Esophagus muscularis mucosa (tissue), 3 donors: ENCODE data around the gene GORASP2.

Source experiments
- POLR2AphosphoS5 ChIP-seq, 2 donors: sonication (generic); formaldehyde crosslinking; IDR thresholded peaks; one replicate each; pipeline ENCODE4 v1.6.1; 2017; ENCODE audit warnings: antibody characterized with exemption in 2 of 2
- TF ChIP-seq, protein P1 (sequence below), 3 experiments: fragments of 200-600 bp in 2 of 3; fragments of 450-650 bp in 1 of 3; sonication (generic) in 2 of 3; IDR thresholded peaks; one replicate each; pipeline ENCODE4 v1.5.1; 2017 to 2019; ENCODE audit warnings: antibody characterized with exemption in 3 of 3, mild to moderate bottlenecking in 2 of 3, moderate library complexity in 1 of 3

DNA sequence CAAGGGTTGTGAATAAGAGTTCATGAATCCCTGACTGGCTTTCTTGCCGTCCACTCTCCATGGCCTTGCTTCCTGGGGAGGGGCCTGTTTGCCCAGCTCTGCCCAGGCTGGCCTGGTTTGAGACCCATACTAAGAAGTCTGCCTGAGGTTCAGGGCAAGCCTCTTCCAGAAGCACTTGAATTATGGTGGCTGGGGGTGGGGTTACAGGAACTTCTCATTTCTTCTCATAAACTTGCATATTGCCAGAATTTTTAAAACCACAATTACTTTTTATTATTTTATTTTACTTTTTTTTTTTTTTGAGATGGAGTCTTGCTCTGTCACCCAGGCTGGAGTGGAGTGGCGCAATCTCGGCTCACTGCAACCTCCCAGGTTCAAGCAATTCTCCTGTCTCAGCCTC lies 42.0 kb downstream of the GORASP2 start:
- TF ChIP-seq POLR2AphosphoS5 (IDR thresholded peaks at IDR 0.05), result no peak
- TF ChIP-seq, protein P1, sequence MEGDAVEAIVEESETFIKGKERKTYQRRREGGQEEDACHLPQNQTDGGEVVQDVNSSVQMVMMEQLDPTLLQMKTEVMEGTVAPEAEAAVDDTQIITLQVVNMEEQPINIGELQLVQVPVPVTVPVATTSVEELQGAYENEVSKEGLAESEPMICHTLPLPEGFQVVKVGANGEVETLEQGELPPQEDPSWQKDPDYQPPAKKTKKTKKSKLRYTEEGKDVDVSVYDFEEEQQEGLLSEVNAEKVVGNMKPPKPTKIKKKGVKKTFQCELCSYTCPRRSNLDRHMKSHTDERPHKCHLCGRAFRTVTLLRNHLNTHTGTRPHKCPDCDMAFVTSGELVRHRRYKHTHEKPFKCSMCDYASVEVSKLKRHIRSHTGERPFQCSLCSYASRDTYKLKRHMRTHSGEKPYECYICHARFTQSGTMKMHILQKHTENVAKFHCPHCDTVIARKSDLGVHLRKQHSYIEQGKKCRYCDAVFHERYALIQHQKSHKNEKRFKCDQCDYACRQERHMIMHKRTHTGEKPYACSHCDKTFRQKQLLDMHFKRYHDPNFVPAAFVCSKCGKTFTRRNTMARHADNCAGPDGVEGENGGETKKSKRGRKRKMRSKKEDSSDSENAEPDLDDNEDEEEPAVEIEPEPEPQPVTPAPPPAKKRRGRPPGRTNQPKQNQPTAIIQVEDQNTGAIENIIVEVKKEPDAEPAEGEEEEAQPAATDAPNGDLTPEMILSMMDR (IDR thresholded peaks at IDR 0.05), result no peak
